ENCODE data around the gene TAPT1. TPM values are rescaled to one million over a fixed set of nuclear protein-coding genes. Genes with fewer than 3 reads are reported as not detected.

Gene TAPT1
- total RNA-seq, 1 experiment from 2014 or later: 23.7 TPM

- intact Hi-C loops (cut with micrococcal nuclease; ENCODE audit: unreplicated experiment): loop anchor here (5.0 kb wide), 1 partner anchor 386 kb away; no protein-coding TSS in a partner anchor
- CTCF ChIA-PET: no interaction called here
- Histone ChIP-seq H3K27me3 (replicated peaks; ENCODE audit: control insufficient read depth, insufficient read depth, low read length) (no peaks in the 10 kb centered on the region), H3K4me3 (ENCODE audit: low read depth, low read length) (no peak overlapping the region), H3K4me1 (no peaks in the 10 kb centered on the region), H3K36me3 (ENCODE audit: control insufficient read depth, insufficient read depth, low read length) (no peaks in the 10 kb centered on the region), H3K9me3 (no peaks in the 10 kb centered on the region)
- POLR2A ChIA-PET: no interaction called here
- no peak overlapping the region for H3K4me3 Mint-ChIP-seq (ENCODE audit: unreplicated experiment)
- no peaks in the 10 kb centered on the region for H3K36me3 Mint-ChIP-seq (ENCODE audit: insufficient read depth, unreplicated experiment)
- H3K27me3 Mint-ChIP-seq (ENCODE audit: insufficient read depth, unreplicated experiment): no peaks in the 10 kb centered on the region
- no peak for DNase-seq
- H3K27ac Mint-ChIP-seq (ENCODE audit: unreplicated experiment): no peak overlapping the region
- BruUV-seq (replicated peaks): no TSS peak
- H3K9me3 Mint-ChIP-seq (ENCODE audit: unreplicated experiment): no peaks in the 10 kb centered on the region
- no peaks in the 10 kb centered on the region for H3K4me1 Mint-ChIP-seq (ENCODE audit: low read depth, unreplicated experiment)
- TF ChIP-seq CTCF (IDR thresholded peaks at IDR 0.05; ENCODE audit: insufficient read depth in 1 of 2, low read depth in 1 of 2, low read length in 1 of 2, severe bottlenecking in 1 of 2, unreplicated experiment in 1 of 2): no peak
Measured at GRCh38 chr4:16268290-16268689, 42.0 kb upstream of the TAPT1 start.

GRCh38 chr4:16267639-16268038 is 41.4 kb upstream of the TAPT1 start:
- no peaks in the 10 kb centered on the region for H3K27me3 Mint-ChIP-seq (ENCODE audit: insufficient read depth, unreplicated experiment)
- Histone ChIP-seq H3K4me3 (ENCODE audit: low read depth, low read length) (no peak overlapping the region), H3K9me3 (no peaks in the 10 kb centered on the region), H3K36me3 (ENCODE audit: control insufficient read depth, insufficient read depth, low read length) (no peaks in the 10 kb centered on the region), H3K4me1 (no peaks in the 10 kb centered on the region), H3K27me3 (replicated peaks; ENCODE audit: control insufficient read depth, insufficient read depth, low read length) (no peaks in the 10 kb centered on the region)
- intact Hi-C loops (cut with micrococcal nuclease; ENCODE audit: unreplicated experiment): loop anchor here (5.0 kb wide), 1 partner anchor 385 kb away; no protein-coding TSS in a partner anchor
- no TSS peak for BruUV-seq (replicated peaks)
- no peak for DNase-seq
- ChIA-PET POLR2A (no interaction called here), CTCF (no interaction called here)
- H3K9me3 Mint-ChIP-seq (ENCODE audit: unreplicated experiment): no peaks in the 10 kb centered on the region
- no peaks in the 10 kb centered on the region for H3K4me1 Mint-ChIP-seq (ENCODE audit: low read depth, unreplicated experiment)
- no peak overlapping the region for H3K4me3 Mint-ChIP-seq (ENCODE audit: unreplicated experiment)
- no peak for TF ChIP-seq CTCF (IDR thresholded peaks at IDR 0.05; ENCODE audit: insufficient read depth in 1 of 2, low read depth in 1 of 2, low read length in 1 of 2, severe bottlenecking in 1 of 2, unreplicated experiment in 1 of 2)
- no peak overlapping the region for H3K27ac Mint-ChIP-seq (ENCODE audit: unreplicated experiment)
- H3K36me3 Mint-ChIP-seq (ENCODE audit: insufficient read depth, unreplicated experiment): no peaks in the 10 kb centered on the region

- no peak for DNase-seq
- Histone ChIP-seq H3K36me3 (ENCODE audit: control insufficient read depth, insufficient read depth, low read length) (no peaks in the 10 kb centered on the region), H3K9me3 (no peaks in the 10 kb centered on the region), H3K4me3 (ENCODE audit: low read depth, low read length) (no peak overlapping the region), H3K27me3 (replicated peaks; ENCODE audit: control insufficient read depth, insufficient read depth, low read length) (no peaks in the 10 kb centered on the region), H3K4me1 (no peaks in the 10 kb centered on the region)
- H3K4me3 Mint-ChIP-seq (ENCODE audit: unreplicated experiment): no peak overlapping the region
- H3K27ac Mint-ChIP-seq (ENCODE audit: unreplicated experiment): no peak overlapping the region
- POLR2A ChIA-PET: interaction anchor here (0.6 kb wide), 1 partner anchor 301 kb away, joined by 3 read pairs; no protein-coding TSS in a partner anchor
- intact Hi-C loops (cut with micrococcal nuclease; ENCODE audit: unreplicated experiment): loop anchor here (1.0 to 5.0 kb wide), 4 partner anchors 61 to 384 kb away; no protein-coding TSS in a partner anchor
- H3K4me1 Mint-ChIP-seq (ENCODE audit: low read depth, unreplicated experiment): no peaks in the 10 kb centered on the region
- no peaks in the 10 kb centered on the region for H3K9me3 Mint-ChIP-seq (ENCODE audit: unreplicated experiment)
- CTCF ChIA-PET: interaction anchor here (2.8 kb wide), 1 partner anchor 60 kb away, joined by 13 read pairs; no protein-coding TSS in a partner anchor
- no peaks in the 10 kb centered on the region for H3K27me3 Mint-ChIP-seq (ENCODE audit: insufficient read depth, unreplicated experiment)
- TF ChIP-seq CTCF (IDR thresholded peaks at IDR 0.05; ENCODE audit: insufficient read depth in 1 of 2, low read depth in 1 of 2, low read length in 1 of 2, severe bottlenecking in 1 of 2, unreplicated experiment in 1 of 2): no peak
- no peaks in the 10 kb centered on the region for H3K36me3 Mint-ChIP-seq (ENCODE audit: insufficient read depth, unreplicated experiment)
- BruUV-seq (replicated peaks): no TSS peak
Measured at GRCh38 chr4:16265820-16266219, 39.5 kb upstream of the TAPT1 start.
